Right lobe of liver (tissue), 4 donors: ENCODE results near the gene CDK5.

Experiments
- CTCF ChIP-seq, 4 donors: fragments of 200-600 bp in 3 of 4; fragments of 450-650 bp in 1 of 4; IDR thresholded peaks; one replicate each; pipeline versions ENCODE4 v1.5.1 to v1.8.0; 2016 to 2022; ENCODE audit warnings: antibody characterized with exemption in 4 of 4, mild to moderate bottlenecking in 2 of 4
- POLR2A ChIP-seq: fragments of 450-650 bp; IDR thresholded peaks from one replicate; pipeline ENCODE4 v1.6.1; 2017; ENCODE audit warnings: antibody characterized with exemption, mild to moderate bottlenecking
- donor health status: DM: no; HTN: no; CAD: no.
- donor health status: DM: no; HTN: no; CAD: no.
- donor health status: DM: no; HTN: yes; CAD: no.

- peak; percentile 67 for TF ChIP-seq POLR2A
- TF ChIP-seq CTCF (IDR thresholded peaks at IDR 0.05) = no peak
These were observed 22.9 kb upstream of the CDK5 start, which contains the start of gene FASTK for GRCh38 chr7:151080522-151081169.
